ENCODE results near the gene PAPSS1.

Gene PAPSS1

DNA sequence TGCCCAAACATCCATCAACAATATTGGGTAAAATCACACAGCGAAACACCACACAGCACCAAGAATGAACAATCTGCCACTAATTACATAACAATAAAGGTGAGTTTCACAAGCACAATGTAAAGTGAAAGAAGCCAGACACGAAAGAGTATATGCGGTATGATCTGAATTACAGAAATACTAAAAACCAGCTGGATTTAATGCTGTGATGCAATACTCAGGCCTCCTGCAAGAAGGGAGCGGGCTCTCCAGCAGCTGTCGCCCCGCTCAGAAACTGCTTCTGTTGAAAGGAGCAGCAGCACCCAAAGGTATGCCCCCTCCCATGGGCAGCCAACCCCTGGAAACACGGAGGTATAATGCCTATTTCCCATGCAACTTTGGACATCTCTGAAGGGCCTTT, 77.0 kb downstream of the PAPSS1 start:
- no peak for DNase-seq (ENCODE audit: low read depth)
- H3K4me3 ChIP-seq (ENCODE audit: low read length) = no peak overlapping the region
- TF ChIP-seq, protein P1, sequence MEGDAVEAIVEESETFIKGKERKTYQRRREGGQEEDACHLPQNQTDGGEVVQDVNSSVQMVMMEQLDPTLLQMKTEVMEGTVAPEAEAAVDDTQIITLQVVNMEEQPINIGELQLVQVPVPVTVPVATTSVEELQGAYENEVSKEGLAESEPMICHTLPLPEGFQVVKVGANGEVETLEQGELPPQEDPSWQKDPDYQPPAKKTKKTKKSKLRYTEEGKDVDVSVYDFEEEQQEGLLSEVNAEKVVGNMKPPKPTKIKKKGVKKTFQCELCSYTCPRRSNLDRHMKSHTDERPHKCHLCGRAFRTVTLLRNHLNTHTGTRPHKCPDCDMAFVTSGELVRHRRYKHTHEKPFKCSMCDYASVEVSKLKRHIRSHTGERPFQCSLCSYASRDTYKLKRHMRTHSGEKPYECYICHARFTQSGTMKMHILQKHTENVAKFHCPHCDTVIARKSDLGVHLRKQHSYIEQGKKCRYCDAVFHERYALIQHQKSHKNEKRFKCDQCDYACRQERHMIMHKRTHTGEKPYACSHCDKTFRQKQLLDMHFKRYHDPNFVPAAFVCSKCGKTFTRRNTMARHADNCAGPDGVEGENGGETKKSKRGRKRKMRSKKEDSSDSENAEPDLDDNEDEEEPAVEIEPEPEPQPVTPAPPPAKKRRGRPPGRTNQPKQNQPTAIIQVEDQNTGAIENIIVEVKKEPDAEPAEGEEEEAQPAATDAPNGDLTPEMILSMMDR (conservative IDR thresholded peaks at IDR 0.05; ENCODE audit: low read depth, low read length) = no peak

DNA sequence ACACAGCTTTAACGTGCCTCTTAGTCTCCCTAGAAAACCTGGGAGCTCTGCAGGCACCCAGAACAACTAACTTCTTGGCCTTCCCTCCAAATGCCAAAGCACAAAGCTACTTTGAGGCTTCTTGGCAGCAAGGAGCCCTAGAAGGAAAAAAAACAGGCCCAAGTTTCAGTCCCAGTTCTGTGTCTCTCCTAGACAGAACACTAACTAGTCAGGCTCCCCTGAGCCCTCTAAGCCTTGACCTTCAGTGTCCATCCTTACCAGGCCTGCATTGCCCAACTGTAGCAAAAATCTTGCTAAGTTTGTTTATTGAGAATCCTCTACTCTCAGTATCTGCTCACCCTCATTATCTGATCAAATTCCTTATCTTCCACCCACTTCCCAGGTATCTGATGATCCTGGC, 79.2 kb downstream of the PAPSS1 start:
- DNase-seq (ENCODE audit: low read depth) = no peak
- TF ChIP-seq, protein P1 (conservative IDR thresholded peaks at IDR 0.05; ENCODE audit: low read depth, low read length) = no peak
- no peak overlapping the region for H3K4me3 ChIP-seq (ENCODE audit: low read length)

DNA sequence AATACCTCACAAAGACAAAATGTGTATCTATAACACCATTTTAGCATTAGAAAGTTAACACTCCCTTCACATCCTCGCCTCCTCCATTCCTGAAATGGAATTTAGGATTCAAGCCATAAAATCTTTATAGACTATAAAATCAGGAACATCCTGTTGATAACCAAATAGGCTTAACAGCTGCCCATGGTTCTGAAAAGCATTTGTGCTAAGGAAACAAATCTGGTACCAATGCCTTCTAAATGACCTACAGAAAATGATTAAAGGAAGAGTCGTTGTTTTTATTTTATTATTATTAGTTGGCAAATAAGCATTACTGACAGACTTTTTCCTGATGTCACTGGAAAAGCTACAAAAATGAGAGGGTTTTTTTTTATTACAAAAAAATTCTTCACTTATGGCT, 79.8 kb downstream of the PAPSS1 start:
- TF ChIP-seq, protein P1 (conservative IDR thresholded peaks at IDR 0.05; ENCODE audit: low read depth, low read length) = no peak
- DNase-seq (ENCODE audit: low read depth) = no peak
- no peak overlapping the region for H3K4me3 ChIP-seq (ENCODE audit: low read length)

DNA sequence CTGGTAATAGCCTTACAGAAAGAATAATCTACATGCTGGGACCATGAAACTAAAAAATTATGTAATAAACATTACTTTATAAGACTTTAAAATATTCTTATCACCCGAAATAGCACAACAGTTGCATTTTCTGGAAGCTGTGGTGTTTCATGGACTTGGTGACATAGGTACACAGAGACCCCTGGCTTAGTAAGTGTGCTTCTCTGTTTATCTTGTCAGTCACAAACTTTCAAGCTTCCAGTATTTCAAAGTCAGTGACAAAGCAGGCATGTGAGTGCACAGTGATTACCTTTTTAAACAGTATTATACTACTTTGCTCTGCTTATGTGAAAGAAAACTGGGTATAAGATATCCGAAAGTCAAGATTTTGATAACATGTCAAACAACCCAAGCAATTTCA, 84.3 kb downstream of the PAPSS1 start:
- H3K4me3 ChIP-seq (ENCODE audit: low read length) = no peak overlapping the region
- DNase-seq (ENCODE audit: low read depth) = no peak
- TF ChIP-seq, protein P1 (conservative IDR thresholded peaks at IDR 0.05; ENCODE audit: low read depth, low read length) = no peak

DNA sequence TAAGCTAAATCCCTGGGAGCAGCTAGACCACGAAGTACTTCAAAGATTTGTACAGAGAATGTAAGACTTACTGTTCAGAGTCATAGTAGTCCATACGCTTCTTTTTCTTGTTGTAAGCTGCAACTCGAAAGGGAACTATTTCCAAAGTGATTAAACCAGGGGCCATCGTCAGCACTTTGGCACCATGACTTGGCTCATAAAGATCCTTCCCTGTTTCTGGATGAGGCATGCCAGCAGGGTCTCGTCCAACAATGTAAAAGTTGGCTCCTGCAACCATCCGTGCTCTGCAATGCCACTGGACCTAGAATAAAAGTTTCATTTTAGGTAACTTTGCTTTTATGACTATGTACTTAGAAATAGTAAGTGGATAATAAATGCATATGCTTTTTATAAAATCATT, 88.5 kb downstream of the PAPSS1 start:
- TF ChIP-seq, protein P1 (conservative IDR thresholded peaks at IDR 0.05; ENCODE audit: low read depth, low read length) = no peak
- H3K4me3 ChIP-seq (ENCODE audit: low read length) = no peak overlapping the region
- DNase-seq (ENCODE audit: low read depth) = no peak

DNA sequence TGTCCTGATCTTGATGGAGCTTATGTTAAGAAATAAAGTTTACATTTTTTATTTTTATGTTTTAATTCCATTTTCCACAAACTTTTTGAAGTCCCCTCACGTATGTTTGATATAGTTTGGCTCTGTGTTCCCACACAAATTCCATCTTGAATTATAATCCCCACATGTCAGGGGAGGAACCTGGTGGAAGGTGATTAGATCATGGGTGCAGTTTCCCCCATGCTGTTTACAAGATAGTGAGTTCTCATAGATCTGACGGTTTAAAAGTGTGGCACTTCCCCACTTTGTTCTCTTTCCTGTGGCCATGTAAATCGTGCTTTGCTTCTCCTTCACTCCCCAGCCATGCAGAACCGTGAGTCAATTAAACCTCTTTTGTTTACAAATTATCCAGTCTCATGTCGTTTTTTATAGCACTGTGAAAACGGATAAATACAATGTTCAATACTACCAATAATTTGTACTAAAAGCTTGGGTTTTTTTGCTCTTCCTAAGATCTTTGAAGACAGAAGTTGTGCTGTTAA, 89.8 kb downstream of the PAPSS1 start:
- DNase-seq (ENCODE audit: low read depth) = no peak
- H3K4me3 ChIP-seq (ENCODE audit: low read length) = no peak overlapping the region
- TF ChIP-seq, protein P1 (conservative IDR thresholded peaks at IDR 0.05; ENCODE audit: low read depth, low read length) = no peak

DNA sequence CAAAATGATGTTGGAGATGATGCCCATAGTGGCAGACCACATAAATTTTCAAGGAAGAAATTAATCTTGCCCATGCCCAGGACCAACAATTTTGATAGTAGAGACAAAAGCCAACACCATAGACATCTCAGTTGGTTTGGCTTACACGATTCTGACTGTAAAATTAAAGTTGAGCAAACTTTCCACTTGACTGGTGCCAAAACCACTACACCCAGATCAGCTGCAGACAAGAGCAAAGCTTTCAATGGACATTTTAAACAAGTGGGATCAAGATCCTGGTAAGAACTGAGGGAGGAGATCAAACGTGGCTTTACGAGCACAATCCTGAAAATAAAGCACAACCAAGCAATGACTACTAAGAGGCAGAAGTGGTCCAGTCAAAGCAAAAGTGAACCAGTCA, 90.7 kb downstream of the PAPSS1 start:
- no peak for DNase-seq (ENCODE audit: low read depth)
- H3K4me3 ChIP-seq (ENCODE audit: low read length) = no peak overlapping the region
- TF ChIP-seq, protein P1 (conservative IDR thresholded peaks at IDR 0.05; ENCODE audit: low read depth, low read length) = no peak
